ENCODE data around the gene SUSD3. TPM values are rescaled to one million over a fixed set of nuclear protein-coding genes. Genes with fewer than 3 reads are reported as not detected.

The SUSD3 gene
- total and polyA plus RNA-seq, 2 donors from 2014 or later: 12.2 to 34.6 TPM

GRCh38 chr9:93023521-93023815, 35.0 kb upstream of the SUSD3 start:
- TF ChIP-seq CTCF (IDR thresholded peaks at IDR 0.05; ENCODE audit: borderline replicate concordance, extremely low read depth, insufficient read depth): no peak
- intact Hi-C loops (cut with DNase I): no loop called here
- H3K27me3 ChIP-seq (ENCODE audit: control insufficient read depth, insufficient read depth, low read length): no peaks in the 10 kb centered on the region
- H3K9me3 ChIP-seq (ENCODE audit: control insufficient read depth in 2 of 3, insufficient read depth in 1 of 3, low read length in 3 of 3): no peaks in the 10 kb centered on the region
- H3K36me3 ChIP-seq (ENCODE audit: control insufficient read depth in 2 of 3, insufficient read depth in 3 of 3, low read length in 3 of 3): no peaks in the 10 kb centered on the region
- H3K4me3 ChIP-seq (ENCODE audit: low read length in 3 of 3): no peak overlapping the region
- no peak for DNase-seq
- no peak overlapping the region for H3K9ac ChIP-seq (ENCODE audit: low read length in 3 of 3)
- FAIRE-seq: no peak
- no peaks in the 10 kb centered on the region for H3K4me1 ChIP-seq (ENCODE audit: control insufficient read depth in 2 of 3, insufficient read depth in 2 of 3, low read depth in 1 of 3, low read length in 3 of 3)
- H3K27ac ChIP-seq (ENCODE audit: low read depth in 2 of 2, low read length in 2 of 2): no peak overlapping the region

GRCh38 chr9:93024646-93024910, 33.9 kb upstream of the SUSD3 start:
- H3K27me3 ChIP-seq (ENCODE audit: control insufficient read depth, insufficient read depth, low read length): no peaks in the 10 kb centered on the region
- DNase-seq (peak in 1 of 5 donors; percentile 58), FAIRE-seq (no peak)
- no peak overlapping the region for H3K27ac ChIP-seq (ENCODE audit: low read depth in 2 of 2, low read length in 2 of 2)
- no peaks in the 10 kb centered on the region for H3K9me3 ChIP-seq (ENCODE audit: control insufficient read depth in 2 of 3, insufficient read depth in 1 of 3, low read length in 3 of 3)
- no peaks in the 10 kb centered on the region for H3K4me1 ChIP-seq (ENCODE audit: control insufficient read depth in 2 of 3, insufficient read depth in 2 of 3, low read depth in 1 of 3, low read length in 3 of 3)
- intact Hi-C loops (cut with DNase I): no loop called here
- no peak overlapping the region for H3K4me3 ChIP-seq (ENCODE audit: low read length in 3 of 3)
- H3K36me3 ChIP-seq (ENCODE audit: control insufficient read depth in 2 of 3, insufficient read depth in 3 of 3, low read length in 3 of 3): no peaks in the 10 kb centered on the region
- H3K9ac ChIP-seq (ENCODE audit: low read length in 3 of 3): no peak overlapping the region
- TF ChIP-seq CTCF (IDR thresholded peaks at IDR 0.05; ENCODE audit: borderline replicate concordance, extremely low read depth, insufficient read depth): no peak

GRCh38 chr9:93024986-93025630, 33.4 kb upstream of the SUSD3 start:
- H3K36me3 ChIP-seq (ENCODE audit: control insufficient read depth in 2 of 3, insufficient read depth in 3 of 3, low read length in 3 of 3): no peaks in the 10 kb centered on the region

More at GRCh38 chr9:93024986-93025630, 33.4 kb upstream of the SUSD3 start:
- no peaks in the 10 kb centered on the region for H3K27me3 ChIP-seq (ENCODE audit: control insufficient read depth, insufficient read depth, low read length)
- intact Hi-C loops (cut with DNase I): no loop called here
- no peak overlapping the region for H3K4me3 ChIP-seq (ENCODE audit: low read length in 3 of 3)
- DNase-seq (no peak), FAIRE-seq (no peak)
- no peaks in the 10 kb centered on the region for H3K9me3 ChIP-seq (ENCODE audit: control insufficient read depth in 2 of 3, insufficient read depth in 1 of 3, low read length in 3 of 3)
- H3K27ac ChIP-seq (ENCODE audit: low read depth in 2 of 2, low read length in 2 of 2): no peak overlapping the region
- H3K9ac ChIP-seq (ENCODE audit: low read length in 3 of 3): no peak overlapping the region
- TF ChIP-seq CTCF (IDR thresholded peaks at IDR 0.05; ENCODE audit: borderline replicate concordance, extremely low read depth, insufficient read depth): no peak
- H3K4me1 ChIP-seq (ENCODE audit: control insufficient read depth in 2 of 3, insufficient read depth in 2 of 3, low read depth in 1 of 3, low read length in 3 of 3): no peaks in the 10 kb centered on the region

All from kidney (tissue), 14 donors.